Astrocyte (in vitro differentiated cells and primary cell): ENCODE results near the gene MAPKBP1. TPM values are rescaled to one million over a fixed set of nuclear protein-coding genes. Genes with fewer than 3 reads are reported as not detected.
A peak's percentile ranks its signal among the peaks of the same experiment; 100 is the strongest.

Experiments
- DNase-seq: peaks from one replicate; pipeline ENCODE4 v3.0.0-alpha.2; 2010; ENCODE audit warnings: low read depth
- FAIRE-seq: peaks from 2 replicates; lab custom pipeline; 2011; peaks lifted over from hg19 to GRCh38; lab: Jason Lieb, UNC
- H2AFZ ChIP-seq: 2 replicates; pipeline ENCODE4 v1.6.0; 2012; ENCODE audit warnings: low read depth, low read length, inconsistent platforms
- H3K27ac ChIP-seq: 2 replicates; pipeline ENCODE4 v1.5.1; 2011; ENCODE audit warnings: low read depth, low read length, inconsistent platforms
- H3K27me3 ChIP-seq: 2 replicates; pipeline ENCODE4 v1.6.0; 2011; ENCODE audit warnings: low read length, inconsistent platforms; ENCODE audit not compliant: insufficient read depth
- H3K36me3 ChIP-seq: 2 replicates; pipeline ENCODE4 v1.5.1; 2011; ENCODE audit warnings: low read length, inconsistent platforms; ENCODE audit not compliant: insufficient read depth
- H3K4me1 ChIP-seq: 2 replicates; pipeline ENCODE4 v1.5.1; 2011; ENCODE audit warnings: low read length, inconsistent platforms; ENCODE audit not compliant: insufficient read depth
- H3K4me2 ChIP-seq: 2 replicates; pipeline ENCODE4 v1.6.0; 2012; ENCODE audit warnings: low read length, inconsistent platforms
- H3K4me3 ChIP-seq: 2 replicates; pipeline ENCODE4 v1.5.1; 2011; ENCODE audit warnings: low read depth, mild to moderate bottlenecking, low read length, inconsistent platforms; ENCODE audit not compliant: insufficient read depth
- H3K79me2 ChIP-seq: 2 replicates; pipeline ENCODE4 v1.6.0; 2012; ENCODE audit warnings: mild to moderate bottlenecking, low read length, inconsistent platforms; ENCODE audit not compliant: insufficient read depth
- H3K9ac ChIP-seq: 2 replicates; pipeline ENCODE4 v1.6.0; 2012; ENCODE audit warnings: mild to moderate bottlenecking, low read length, inconsistent platforms
- H3K9me3 ChIP-seq: 2 replicates; pipeline ENCODE4 v1.5.1; 2012; ENCODE audit warnings: low read depth, mild to moderate bottlenecking, low read length, inconsistent platforms; ENCODE audit not compliant: insufficient read depth
- H4K20me1 ChIP-seq: 2 replicates; pipeline ENCODE4 v1.6.0; 2012; ENCODE audit warnings: low read length, inconsistent platforms; ENCODE audit not compliant: insufficient read depth
- H3K27ac Mint-ChIP-seq: one replicate; pipeline ENCODE4 v1.8.0; 2021; ENCODE audit warnings: mild to moderate bottlenecking, mixed read lengths; ENCODE audit not compliant: unreplicated experiment
- H3K27me3 Mint-ChIP-seq: one replicate; pipeline ENCODE4 v1.8.0; 2021; ENCODE audit warnings: low read depth, mixed read lengths; ENCODE audit not compliant: unreplicated experiment
- H3K36me3 Mint-ChIP-seq: one replicate; pipeline ENCODE4 v1.8.0; 2021; ENCODE audit warnings: low read depth, mixed read lengths; ENCODE audit not compliant: unreplicated experiment
- H3K4me1 Mint-ChIP-seq: one replicate; pipeline ENCODE4 v1.8.0; 2021; ENCODE audit warnings: low read depth, mixed read lengths; ENCODE audit not compliant: unreplicated experiment
- H3K4me3 Mint-ChIP-seq: one replicate; pipeline ENCODE4 v1.8.0; 2021; ENCODE audit warnings: mild to moderate bottlenecking, moderate library complexity, mixed read lengths; ENCODE audit not compliant: unreplicated experiment
- H3K9me3 Mint-ChIP-seq: one replicate; pipeline ENCODE4 v1.8.0; 2021; ENCODE audit warnings: mild to moderate bottlenecking, mixed read lengths; ENCODE audit not compliant: unreplicated experiment
- EZH2 ChIP-seq: IDR thresholded peaks from 2 replicates; pipeline ENCODE4 v1.6.1; 2012; ENCODE audit warnings: mild to moderate bottlenecking, low read length, inconsistent platforms; ENCODE audit not compliant: insufficient read depth
- total RNA-seq: library from RNA; stranded (reverse); gene quantifications from 2 replicates; pipeline ENCODE4 v1.2.1, GENCODE V29; 2021
- TF ChIP-seq, protein P1 (sequence below): IDR thresholded peaks from 2 replicates; pipeline ENCODE4 v1.5.1; 2011; ENCODE audit warnings: low read depth, mild to moderate bottlenecking, inconsistent platforms, low read length, moderate library complexity; ENCODE audit not compliant: insufficient read depth

MAPKBP1 gene
- total RNA-seq, 1 donor from 2014 or later, result 30.8 TPM

GRCh38 chr15:41871175-41871905, 97.1 kb downstream of the MAPKBP1 start:
- H3K36me3 ChIP-seq, result no peaks in the 10 kb centered on the region
- DNase-seq (no peak), FAIRE-seq (no peak)
- H3K4me1 ChIP-seq, result peaks cover 15% of the 10 kb centered on the region
- no peak for TF ChIP-seq EZH2
- TF ChIP-seq, protein P1, sequence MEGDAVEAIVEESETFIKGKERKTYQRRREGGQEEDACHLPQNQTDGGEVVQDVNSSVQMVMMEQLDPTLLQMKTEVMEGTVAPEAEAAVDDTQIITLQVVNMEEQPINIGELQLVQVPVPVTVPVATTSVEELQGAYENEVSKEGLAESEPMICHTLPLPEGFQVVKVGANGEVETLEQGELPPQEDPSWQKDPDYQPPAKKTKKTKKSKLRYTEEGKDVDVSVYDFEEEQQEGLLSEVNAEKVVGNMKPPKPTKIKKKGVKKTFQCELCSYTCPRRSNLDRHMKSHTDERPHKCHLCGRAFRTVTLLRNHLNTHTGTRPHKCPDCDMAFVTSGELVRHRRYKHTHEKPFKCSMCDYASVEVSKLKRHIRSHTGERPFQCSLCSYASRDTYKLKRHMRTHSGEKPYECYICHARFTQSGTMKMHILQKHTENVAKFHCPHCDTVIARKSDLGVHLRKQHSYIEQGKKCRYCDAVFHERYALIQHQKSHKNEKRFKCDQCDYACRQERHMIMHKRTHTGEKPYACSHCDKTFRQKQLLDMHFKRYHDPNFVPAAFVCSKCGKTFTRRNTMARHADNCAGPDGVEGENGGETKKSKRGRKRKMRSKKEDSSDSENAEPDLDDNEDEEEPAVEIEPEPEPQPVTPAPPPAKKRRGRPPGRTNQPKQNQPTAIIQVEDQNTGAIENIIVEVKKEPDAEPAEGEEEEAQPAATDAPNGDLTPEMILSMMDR, result no peak
- no peak overlapping the region for H3K4me3 ChIP-seq
- H3K27me3 Mint-ChIP-seq, result peaks cover 51% of the 10 kb centered on the region
- H3K9ac ChIP-seq, result no peak overlapping the region
- H3K9me3 ChIP-seq, result no peaks in the 10 kb centered on the region
- H3K27ac ChIP-seq, result no peak overlapping the region
- H3K4me3 Mint-ChIP-seq, result no peak overlapping the region
- peaks cover 14% of the 10 kb centered on the region for H4K20me1 ChIP-seq
- no peaks in the 10 kb centered on the region for H3K4me1 Mint-ChIP-seq
- H3K36me3 Mint-ChIP-seq, result peaks cover 25% of the 10 kb centered on the region
- H3K79me2 ChIP-seq, result no peaks in the 10 kb centered on the region
- H3K27ac Mint-ChIP-seq, result no peak overlapping the region
- peak overlapping the region; percentile 47 for H3K4me2 ChIP-seq
- no peak overlapping the region for H2AFZ ChIP-seq
- peaks cover 11% of the 10 kb centered on the region for H3K27me3 ChIP-seq
- peaks cover 7% of the 10 kb centered on the region for H3K9me3 Mint-ChIP-seq

DNA sequence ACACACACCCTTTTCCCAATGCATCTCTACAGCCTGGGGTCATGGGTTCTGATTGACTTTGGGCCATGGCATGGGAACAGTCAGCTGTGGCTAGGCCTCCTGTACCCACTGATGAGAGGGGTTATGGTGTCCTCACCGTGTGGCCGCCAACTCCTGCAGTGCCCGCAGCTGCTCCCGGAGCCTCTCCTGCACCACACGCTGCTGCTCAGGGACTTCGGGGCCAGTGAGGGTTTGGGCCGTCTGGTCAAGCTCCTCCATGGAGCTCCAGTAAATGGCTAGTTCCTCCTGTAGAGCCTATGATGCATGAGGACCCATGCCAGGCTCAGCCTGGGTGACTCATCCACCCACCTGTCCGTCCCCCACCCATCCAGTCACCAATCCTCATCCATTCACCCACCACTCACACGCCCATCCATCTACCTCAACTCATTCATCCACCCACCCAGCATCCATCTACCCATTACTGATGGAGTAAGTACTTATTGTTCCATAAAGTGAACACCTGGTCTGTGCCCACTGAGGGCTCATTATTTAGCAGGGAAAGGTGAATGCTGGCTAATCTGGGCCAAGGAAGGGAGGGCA, 98.0 kb downstream of the MAPKBP1 start:
- Histone ChIP-seq H3K79me2 (no peaks in the 10 kb centered on the region), H2AFZ (no peak overlapping the region), H3K9ac (no peak overlapping the region), H3K27ac (no peak overlapping the region), H3K27me3 (peaks cover 11% of the 10 kb centered on the region), H3K36me3 (no peaks in the 10 kb centered on the region), H3K4me1 (peaks cover 15% of the 10 kb centered on the region), H4K20me1 (peaks cover 14% of the 10 kb centered on the region), H3K9me3 (no peaks in the 10 kb centered on the region), H3K4me2 (no peak overlapping the region), H3K4me3 (no peak overlapping the region)
- Mint-ChIP-seq H3K27me3 (peaks cover 53% of the 10 kb centered on the region), H3K4me1 (no peaks in the 10 kb centered on the region), H3K36me3 (peaks cover 23% of the 10 kb centered on the region), H3K9me3 (peaks cover 6% of the 10 kb centered on the region), H3K4me3 (no peak overlapping the region), H3K27ac (no peak overlapping the region)
- no peak for TF ChIP-seq EZH2
- TF ChIP-seq, protein P1, result no peak
- no peak for DNase-seq
- FAIRE-seq, result no peak

DNA sequence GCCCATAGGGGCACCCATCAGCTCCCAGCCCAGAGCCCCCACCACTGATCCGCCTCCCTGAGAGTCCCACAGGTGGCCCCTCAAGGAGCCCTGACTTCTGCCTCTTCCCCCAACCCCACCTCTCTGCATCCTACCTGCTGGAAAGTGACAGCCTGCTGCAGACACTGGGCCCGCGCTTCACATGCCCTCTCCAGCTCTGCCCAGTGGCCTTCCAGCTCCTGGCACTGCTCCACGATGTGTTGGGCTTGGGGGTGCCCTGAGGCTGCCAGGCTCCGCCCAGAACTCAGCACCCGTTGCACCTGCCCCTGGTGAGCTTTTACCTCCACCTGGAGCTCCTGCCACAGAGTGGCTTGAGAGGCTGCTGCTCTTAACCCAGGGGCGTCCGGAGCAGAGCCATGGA, 99.4 kb downstream of the MAPKBP1 start:
- Histone ChIP-seq H3K4me3 (no peak overlapping the region), H3K27me3 (peaks cover 9% of the 10 kb centered on the region), H3K9ac (no peak overlapping the region), H3K36me3 (no peaks in the 10 kb centered on the region), H3K4me1 (peaks cover 15% of the 10 kb centered on the region), H3K9me3 (no peaks in the 10 kb centered on the region), H4K20me1 (peaks cover 13% of the 10 kb centered on the region), H3K27ac (no peak overlapping the region), H2AFZ (no peak overlapping the region), H3K79me2 (no peaks in the 10 kb centered on the region), H3K4me2 (no peak overlapping the region)
- H3K4me1 Mint-ChIP-seq, result no peaks in the 10 kb centered on the region
- H3K36me3 Mint-ChIP-seq, result peaks cover 19% of the 10 kb centered on the region
- peaks cover 58% of the 10 kb centered on the region for H3K27me3 Mint-ChIP-seq
- FAIRE-seq (no peak), DNase-seq (no peak)
- peaks cover 4% of the 10 kb centered on the region for H3K9me3 Mint-ChIP-seq
- no peak overlapping the region for H3K4me3 Mint-ChIP-seq
- H3K27ac Mint-ChIP-seq, result no peak overlapping the region
- TF ChIP-seq, protein P1, result no peak
- TF ChIP-seq EZH2, result no peak
